ENCODE results near the gene STPG2. TPM values are rescaled to one million over a fixed set of nuclear protein-coding genes. Genes with fewer than 3 reads are reported as not detected.

The STPG2 gene
- total RNA-seq, 1 experiment from 2014 or later, result 0.61 TPM

DNA sequence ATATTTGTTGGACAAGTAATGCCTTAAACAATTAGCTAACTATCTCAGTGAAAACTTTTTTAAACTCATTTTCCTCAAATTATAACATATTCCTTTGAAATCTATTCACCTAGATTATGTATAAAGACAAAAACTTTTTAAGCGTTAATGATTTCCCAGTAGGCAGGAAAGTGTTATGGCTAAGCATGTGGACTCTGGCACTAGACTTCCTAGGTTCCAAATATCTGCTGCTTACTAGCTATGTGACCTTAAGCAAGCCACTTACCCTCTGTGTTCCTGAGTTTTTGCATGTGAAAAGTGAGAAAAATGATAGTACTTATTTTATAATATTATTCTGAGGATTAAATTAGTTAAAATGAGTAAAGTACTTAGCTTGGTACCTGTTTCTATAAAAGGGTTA, 301.8 kb downstream of the STPG2 start:
- Mint-ChIP-seq H3K4me1 (ENCODE audit: insufficient read depth, unreplicated experiment) (no peaks in the 10 kb centered on the region), H3K36me3 (ENCODE audit: insufficient read depth, unreplicated experiment) (no peaks in the 10 kb centered on the region), H3K4me3 (ENCODE audit: unreplicated experiment) (no peak overlapping the region), H3K9me3 (ENCODE audit: unreplicated experiment) (no peaks in the 10 kb centered on the region), H3K27ac (ENCODE audit: low read depth, unreplicated experiment) (no peak overlapping the region), H3K27me3 (ENCODE audit: insufficient read depth, unreplicated experiment) (no peaks in the 10 kb centered on the region)
- intact Hi-C loops (cut with micrococcal nuclease), result no loop called here
- POLR2A ChIA-PET, result no interaction called here
- CTCF ChIA-PET, result interaction anchor here (0.5 kb wide), 1 partner anchor 1442 kb away, joined by 3 read pairs; no protein-coding TSS in a partner anchor
- TF ChIP-seq, protein P1, sequence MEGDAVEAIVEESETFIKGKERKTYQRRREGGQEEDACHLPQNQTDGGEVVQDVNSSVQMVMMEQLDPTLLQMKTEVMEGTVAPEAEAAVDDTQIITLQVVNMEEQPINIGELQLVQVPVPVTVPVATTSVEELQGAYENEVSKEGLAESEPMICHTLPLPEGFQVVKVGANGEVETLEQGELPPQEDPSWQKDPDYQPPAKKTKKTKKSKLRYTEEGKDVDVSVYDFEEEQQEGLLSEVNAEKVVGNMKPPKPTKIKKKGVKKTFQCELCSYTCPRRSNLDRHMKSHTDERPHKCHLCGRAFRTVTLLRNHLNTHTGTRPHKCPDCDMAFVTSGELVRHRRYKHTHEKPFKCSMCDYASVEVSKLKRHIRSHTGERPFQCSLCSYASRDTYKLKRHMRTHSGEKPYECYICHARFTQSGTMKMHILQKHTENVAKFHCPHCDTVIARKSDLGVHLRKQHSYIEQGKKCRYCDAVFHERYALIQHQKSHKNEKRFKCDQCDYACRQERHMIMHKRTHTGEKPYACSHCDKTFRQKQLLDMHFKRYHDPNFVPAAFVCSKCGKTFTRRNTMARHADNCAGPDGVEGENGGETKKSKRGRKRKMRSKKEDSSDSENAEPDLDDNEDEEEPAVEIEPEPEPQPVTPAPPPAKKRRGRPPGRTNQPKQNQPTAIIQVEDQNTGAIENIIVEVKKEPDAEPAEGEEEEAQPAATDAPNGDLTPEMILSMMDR (IDR thresholded peaks at IDR 0.05; ENCODE audit: unreplicated experiment), result no peak
- DNase-seq (ENCODE audit: unreplicated experiment), result no peak
- no TSS peak for BruUV-seq (replicated peaks)

DNA sequence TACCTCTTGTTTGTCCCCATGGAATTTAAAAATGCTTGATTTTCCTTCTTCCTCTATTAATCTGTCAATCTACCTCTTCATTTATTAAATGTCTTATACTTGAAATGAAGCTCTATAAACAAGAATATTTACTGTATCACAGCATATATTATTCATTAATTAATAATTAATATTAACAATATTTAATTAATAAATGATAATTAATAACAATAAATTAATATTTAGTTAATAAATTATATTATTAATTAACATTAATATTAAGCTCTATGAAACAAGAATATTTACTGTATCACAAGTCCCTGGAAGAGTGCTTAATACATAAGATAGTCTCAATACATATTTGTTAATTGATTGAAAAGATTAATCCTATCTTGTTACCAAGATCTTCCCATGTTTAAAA, 306.6 kb downstream of the STPG2 start:
- no peaks in the 10 kb centered on the region for H3K27me3 Mint-ChIP-seq (ENCODE audit: insufficient read depth, unreplicated experiment)
- POLR2A ChIA-PET, result no interaction called here
- H3K27ac Mint-ChIP-seq (ENCODE audit: low read depth, unreplicated experiment), result no peak overlapping the region
- CTCF ChIA-PET, result no interaction called here
- intact Hi-C loops (cut with micrococcal nuclease), result no loop called here
- BruUV-seq (replicated peaks), result no TSS peak
- no peaks in the 10 kb centered on the region for H3K4me1 Mint-ChIP-seq (ENCODE audit: insufficient read depth, unreplicated experiment)
- DNase-seq (ENCODE audit: unreplicated experiment), result no peak
- no peaks in the 10 kb centered on the region for H3K9me3 Mint-ChIP-seq (ENCODE audit: unreplicated experiment)
- no peaks in the 10 kb centered on the region for H3K36me3 Mint-ChIP-seq (ENCODE audit: insufficient read depth, unreplicated experiment)
- TF ChIP-seq, protein P1 (IDR thresholded peaks at IDR 0.05; ENCODE audit: unreplicated experiment), result no peak
- H3K4me3 Mint-ChIP-seq (ENCODE audit: unreplicated experiment), result no peak overlapping the region

DNA sequence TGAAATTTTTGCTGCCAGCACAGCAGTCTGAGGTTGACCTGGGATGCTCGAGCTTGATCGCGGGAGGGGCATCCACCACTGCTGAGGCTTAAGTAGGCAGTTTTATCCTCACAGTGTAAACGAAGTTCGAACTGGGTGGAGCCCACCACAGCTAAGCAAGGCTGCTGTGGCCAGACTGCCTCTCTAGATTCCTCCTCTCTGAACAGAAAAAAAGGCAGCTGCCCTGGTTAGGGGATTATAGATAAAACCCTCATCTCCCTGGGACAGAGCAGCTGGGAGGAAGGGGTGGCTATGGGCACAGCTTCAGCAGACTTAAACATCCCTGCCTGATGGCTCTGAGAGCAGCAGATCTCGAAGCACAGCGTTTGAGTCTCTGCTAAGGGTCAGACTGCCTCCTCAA, 314.6 kb downstream of the STPG2 start:
- DNase-seq (ENCODE audit: unreplicated experiment), result no peak
- Mint-ChIP-seq H3K36me3 (ENCODE audit: insufficient read depth, unreplicated experiment) (no peaks in the 10 kb centered on the region), H3K4me3 (ENCODE audit: unreplicated experiment) (no peak overlapping the region), H3K27ac (ENCODE audit: low read depth, unreplicated experiment) (no peak overlapping the region), H3K9me3 (ENCODE audit: unreplicated experiment) (no peaks in the 10 kb centered on the region), H3K4me1 (ENCODE audit: insufficient read depth, unreplicated experiment) (no peaks in the 10 kb centered on the region), H3K27me3 (ENCODE audit: insufficient read depth, unreplicated experiment) (no peaks in the 10 kb centered on the region)
- ChIA-PET CTCF (no interaction called here), POLR2A (no interaction called here)
- intact Hi-C loops (cut with micrococcal nuclease), result no loop called here
- no TSS peak for BruUV-seq (replicated peaks)
- TF ChIP-seq, protein P1 (IDR thresholded peaks at IDR 0.05; ENCODE audit: unreplicated experiment), result no peak

DNA sequence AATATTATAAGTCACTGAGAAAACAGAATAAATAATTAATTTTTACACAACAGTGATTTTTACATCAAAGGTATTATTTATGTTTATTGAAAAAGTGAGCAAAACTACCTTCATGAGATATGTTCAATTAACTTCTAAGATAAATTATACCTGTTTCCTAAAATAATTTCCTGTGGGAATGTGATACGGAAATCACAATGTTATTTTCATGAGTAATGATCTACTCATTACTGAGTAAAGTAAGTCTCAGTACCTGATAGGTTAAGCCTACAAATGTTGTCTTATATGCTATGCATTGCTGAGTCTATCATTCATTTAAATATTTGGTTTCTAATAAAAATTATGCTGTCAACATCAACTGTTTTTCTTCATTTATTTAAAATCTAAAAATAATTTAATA, 324.0 kb downstream of the STPG2 start:
- peaks cover 7% of the 10 kb centered on the region for H3K9me3 Mint-ChIP-seq (ENCODE audit: unreplicated experiment)
- DNase-seq (ENCODE audit: unreplicated experiment), result no peak
- H3K4me3 Mint-ChIP-seq (ENCODE audit: unreplicated experiment), result no peak overlapping the region
- no peaks in the 10 kb centered on the region for H3K4me1 Mint-ChIP-seq (ENCODE audit: insufficient read depth, unreplicated experiment)
- ChIA-PET CTCF (no interaction called here), POLR2A (no interaction called here)
- no peak overlapping the region for H3K27ac Mint-ChIP-seq (ENCODE audit: low read depth, unreplicated experiment)
- intact Hi-C loops (cut with micrococcal nuclease), result no loop called here
- TF ChIP-seq, protein P1 (IDR thresholded peaks at IDR 0.05; ENCODE audit: unreplicated experiment), result no peak
- no peaks in the 10 kb centered on the region for H3K27me3 Mint-ChIP-seq (ENCODE audit: insufficient read depth, unreplicated experiment)
- BruUV-seq (replicated peaks), result no TSS peak
- H3K36me3 Mint-ChIP-seq (ENCODE audit: insufficient read depth, unreplicated experiment), result no peaks in the 10 kb centered on the region
